OCI-LY1 (cell line): Measurements from ENCODE around the gene SMARCC2.

ENCODE experiments used
- CTCF ChIP-seq: fragments of 200-600 bp; sonication (generic), shearing (Covaris generic); IDR thresholded peaks from 2 replicates; pipeline ENCODE4 v1.5.1; 2017; ENCODE audit warnings: mild to moderate bottlenecking, antibody characterized with exemption, low read length, moderate library complexity, mixed read lengths
- EZH2 ChIP-seq: fragments of 200-600 bp; sonication (generic), shearing (Covaris generic); IDR thresholded peaks from 2 replicates; pipeline ENCODE4 v1.8.0; 2017; ENCODE audit warnings: borderline replicate concordance, mixed run types, mild to moderate bottlenecking, antibody characterized with exemption, low read length, moderate library complexity, mixed read lengths

DNA sequence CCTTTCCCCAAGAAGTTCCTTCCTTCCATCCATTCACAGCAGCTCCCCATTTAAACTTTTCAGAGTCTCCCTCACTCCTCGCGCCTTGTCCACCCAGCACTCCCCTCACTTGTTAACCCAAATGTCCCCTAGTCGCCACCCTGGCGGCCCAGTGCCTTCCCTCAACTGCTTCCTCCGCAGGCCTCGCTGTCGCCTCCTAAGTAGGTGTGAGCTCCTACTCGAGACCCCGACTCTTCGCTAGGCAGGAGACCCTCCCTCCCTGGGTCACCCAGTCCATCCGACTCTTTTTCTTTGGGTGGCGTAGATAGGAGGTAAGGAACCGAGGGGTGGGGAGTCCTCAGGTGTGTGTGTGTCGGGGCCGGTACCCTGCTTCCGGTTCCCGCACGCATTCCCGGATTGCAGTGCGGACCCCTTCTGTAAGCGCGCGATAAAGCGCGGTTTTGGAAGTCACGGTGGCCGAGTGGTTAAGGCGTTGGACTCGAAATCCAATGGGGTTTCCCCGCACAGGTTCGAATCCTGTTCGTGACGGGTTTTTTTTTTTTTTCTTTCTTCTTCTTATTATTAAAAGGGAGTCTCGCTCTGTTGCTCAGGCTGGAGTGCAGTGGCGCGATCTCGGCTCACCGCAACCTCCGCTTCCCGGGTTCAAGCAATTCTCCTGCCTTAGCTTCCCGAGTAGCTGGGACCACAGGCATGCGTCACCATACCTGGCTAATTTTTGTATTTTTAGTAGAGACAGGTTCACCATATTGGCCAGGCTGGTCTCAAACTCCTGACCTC is 823 bp upstream of the SMARCC2 start:
- TF ChIP-seq CTCF: no peak
- no peak for TF ChIP-seq EZH2
